Stimulated activated naive CD8-positive, alpha-beta T cell treated with anti-CD3 and anti-CD28 coated beads, Interleukin-15, Interleukin-2, amounts not matched to agents 100 ng/mL and 50 ng/mL, for 24 hours (primary cell): ENCODE measurements around the gene PFKM.
"Not testable (repeated sequence)": the region's sequence is repeated elsewhere in the genome, so short reads cannot be mapped to it uniquely, and the experiment has no call there.

Experiments
- H3K27ac Mint-ChIP-seq: one replicate; pipeline ENCODE4 v1.8.0; 2021; ENCODE audit warnings: mild to moderate bottlenecking, mixed read lengths
- H3K27me3 Mint-ChIP-seq: one replicate; pipeline ENCODE4 v1.8.0; 2021; ENCODE audit warnings: mixed read lengths
- H3K36me3 Mint-ChIP-seq: one replicate; pipeline ENCODE4 v1.8.0; 2021; ENCODE audit warnings: low read depth, mixed read lengths
- H3K4me1 Mint-ChIP-seq: one replicate; pipeline ENCODE4 v1.8.0; 2021; ENCODE audit warnings: low read depth, mixed read lengths
- H3K4me3 Mint-ChIP-seq: one replicate; pipeline ENCODE4 v1.8.0; 2021; ENCODE audit warnings: mild to moderate bottlenecking, mixed read lengths
- H3K9me3 Mint-ChIP-seq: one replicate; pipeline ENCODE4 v1.8.0; 2021; ENCODE audit warnings: mixed read lengths

Gene PFKM

GRCh38 chr12:48126953-48127630 is 7.9 kb downstream of the PFKM start:
- Mint-ChIP-seq H3K9me3 (no peaks in the 10 kb centered on the region), H3K27ac (no peak overlapping the region), H3K36me3 (peaks cover 76% of the 10 kb centered on the region), H3K4me1 (no peaks in the 10 kb centered on the region), H3K4me3 (no peak overlapping the region), H3K27me3 (no peaks in the 10 kb centered on the region)

DNA sequence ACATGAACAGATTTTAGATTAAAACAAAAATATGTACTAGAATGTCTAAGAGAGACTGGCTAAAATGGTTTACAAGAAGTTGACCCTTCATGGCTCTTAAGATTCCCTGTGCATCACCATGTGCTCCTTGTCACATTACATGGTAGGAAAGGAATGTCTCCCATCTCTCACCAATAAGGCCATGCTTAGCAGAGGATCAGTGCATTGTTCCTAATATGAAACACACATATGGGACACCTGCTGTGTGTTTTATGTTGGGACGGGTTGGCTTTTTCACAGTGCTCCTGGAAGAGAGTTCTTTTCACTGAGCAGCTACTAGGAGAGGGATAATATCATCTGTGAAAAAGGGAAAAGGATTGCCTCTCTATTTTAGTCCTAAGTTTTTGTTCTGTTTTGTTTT is 9.6 kb downstream of the PFKM start:
- H3K9me3 Mint-ChIP-seq, result no peaks in the 10 kb centered on the region
- no peak overlapping the region for H3K4me3 Mint-ChIP-seq
- H3K4me1 Mint-ChIP-seq, result no peaks in the 10 kb centered on the region
- H3K27ac Mint-ChIP-seq, result no peak overlapping the region
- no peaks in the 10 kb centered on the region for H3K27me3 Mint-ChIP-seq
- H3K36me3 Mint-ChIP-seq, result peaks cover 80% of the 10 kb centered on the region

- H3K4me1 Mint-ChIP-seq, result no peaks in the 10 kb centered on the region
- no peaks in the 10 kb centered on the region for H3K9me3 Mint-ChIP-seq
- H3K36me3 Mint-ChIP-seq, result peaks cover 82% of the 10 kb centered on the region
- H3K4me3 Mint-ChIP-seq, result no peak overlapping the region
- H3K27ac Mint-ChIP-seq, result no peak overlapping the region
- H3K27me3 Mint-ChIP-seq, result no peaks in the 10 kb centered on the region
Measured at GRCh38 chr12:48129376-48129775, 10.2 kb downstream of the PFKM start.

DNA sequence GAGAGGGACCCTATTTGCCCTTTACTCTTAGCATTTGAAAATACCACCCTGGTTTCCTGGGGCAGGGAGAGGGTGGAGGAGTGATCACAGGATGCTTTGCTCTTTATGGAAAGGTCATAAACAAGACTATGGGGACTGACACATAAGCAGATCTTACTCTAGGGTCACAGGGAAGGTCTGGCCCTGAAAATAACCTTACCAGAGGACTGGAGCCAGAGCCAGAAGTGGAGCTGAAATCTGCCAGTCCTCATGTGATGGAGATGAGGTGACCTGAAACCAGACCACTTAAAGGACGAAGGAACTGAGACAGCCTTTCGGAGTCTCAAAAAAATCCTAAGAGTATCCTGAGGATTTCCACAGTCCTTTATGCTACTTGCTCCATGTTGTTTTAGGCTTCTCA is 12.4 kb downstream of the PFKM start:
- Mint-ChIP-seq H3K36me3 (peaks cover 74% of the 10 kb centered on the region), H3K9me3 (no peaks in the 10 kb centered on the region), H3K27me3 (no peaks in the 10 kb centered on the region), H3K27ac (no peak overlapping the region), H3K4me3 (no peak overlapping the region), H3K4me1 (no peaks in the 10 kb centered on the region)

DNA sequence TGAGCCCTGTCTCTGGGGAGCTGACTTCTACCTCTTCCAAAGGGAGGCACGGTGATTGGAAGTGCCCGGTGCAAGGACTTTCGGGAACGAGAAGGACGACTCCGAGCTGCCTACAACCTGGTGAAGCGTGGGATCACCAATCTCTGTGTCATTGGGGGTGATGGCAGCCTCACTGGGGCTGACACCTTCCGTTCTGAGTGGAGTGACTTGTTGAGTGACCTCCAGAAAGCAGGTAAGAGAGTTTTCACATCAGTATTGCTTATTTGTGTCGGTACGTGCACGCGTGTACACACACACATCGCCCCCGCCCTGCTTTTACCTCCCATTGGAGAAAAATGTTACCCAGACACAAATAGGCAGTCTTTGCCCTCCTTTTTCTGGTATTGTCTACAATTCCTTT is 13.7 kb downstream of the PFKM start:
- no peak overlapping the region for H3K27ac Mint-ChIP-seq
- H3K9me3 Mint-ChIP-seq, result no peaks in the 10 kb centered on the region
- H3K4me1 Mint-ChIP-seq, result no peaks in the 10 kb centered on the region
- H3K27me3 Mint-ChIP-seq, result no peaks in the 10 kb centered on the region
- H3K4me3 Mint-ChIP-seq, result no peak overlapping the region
- H3K36me3 Mint-ChIP-seq, result peaks cover 69% of the 10 kb centered on the region

DNA sequence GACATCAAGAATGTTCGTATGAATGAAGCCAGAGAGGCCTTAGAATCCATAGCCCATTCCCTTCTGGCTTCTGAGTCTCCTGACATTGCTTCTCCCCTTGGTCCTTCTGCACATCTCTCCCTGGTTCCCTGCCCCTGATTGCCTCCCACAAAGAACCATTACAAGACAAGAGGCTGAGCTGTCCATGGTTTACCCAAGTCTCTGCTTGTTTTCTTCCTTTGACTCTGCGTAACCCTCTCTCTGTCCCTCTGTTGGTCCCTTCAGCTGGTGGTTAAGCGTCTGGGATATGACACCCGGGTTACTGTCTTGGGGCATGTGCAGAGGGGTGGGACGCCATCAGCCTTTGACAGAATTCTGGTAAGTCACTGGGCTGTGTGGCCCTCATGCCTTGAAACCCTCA is 15.9 kb downstream of the PFKM start:
- no peaks in the 10 kb centered on the region for H3K27me3 Mint-ChIP-seq
- peaks cover 60% of the 10 kb centered on the region for H3K36me3 Mint-ChIP-seq
- no peak overlapping the region for H3K4me3 Mint-ChIP-seq
- H3K4me1 Mint-ChIP-seq, result no peaks in the 10 kb centered on the region
- H3K9me3 Mint-ChIP-seq, result no peaks in the 10 kb centered on the region
- no peak overlapping the region for H3K27ac Mint-ChIP-seq

DNA sequence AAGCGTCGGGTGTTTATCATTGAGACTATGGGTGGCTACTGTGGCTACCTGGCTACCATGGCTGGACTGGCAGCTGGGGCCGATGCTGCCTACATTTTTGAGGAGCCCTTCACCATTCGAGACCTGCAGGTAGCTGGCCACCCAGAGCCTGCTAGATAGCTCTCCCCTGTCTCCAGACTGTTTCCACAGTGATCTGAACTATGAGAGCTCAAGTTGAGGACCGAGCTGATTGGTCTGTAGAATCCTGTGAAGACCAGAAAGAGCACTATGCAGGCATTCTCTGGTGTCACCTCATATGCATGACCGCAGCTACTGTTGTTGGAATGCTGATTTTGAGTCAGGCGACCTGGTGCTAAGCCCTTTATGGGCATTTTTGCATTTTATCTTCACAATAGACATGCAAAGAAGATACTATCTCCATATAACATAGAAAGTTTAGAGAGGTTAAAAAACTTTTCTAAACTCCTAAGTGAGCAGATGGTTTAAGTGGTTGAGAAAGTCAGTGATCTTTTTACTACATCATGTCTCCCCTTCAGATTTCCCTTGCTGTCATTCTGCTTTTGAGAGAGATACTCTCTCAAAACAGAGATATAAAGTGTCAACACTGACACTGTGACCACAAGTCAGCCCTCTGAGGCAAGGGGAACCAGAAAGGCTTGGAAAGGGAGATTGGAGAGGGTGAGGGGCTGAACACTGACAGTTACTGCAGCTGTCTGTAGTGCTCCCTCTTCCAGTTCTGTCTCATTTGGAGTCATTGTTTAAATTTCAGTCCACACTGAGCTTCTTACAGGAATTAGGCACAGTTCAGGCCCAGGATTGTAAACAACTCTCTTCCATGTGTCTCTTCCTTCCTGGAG is 23.9 kb downstream of the PFKM start:
- Mint-ChIP-seq H3K27ac (no peak overlapping the region), H3K9me3 (no peaks in the 10 kb centered on the region), H3K4me1 (no peaks in the 10 kb centered on the region), H3K27me3 (no peaks in the 10 kb centered on the region), H3K36me3 (peaks cover 76% of the 10 kb centered on the region), H3K4me3 (no peak overlapping the region)

- Mint-ChIP-seq H3K4me1 (no peaks in the 10 kb centered on the region), H3K9me3 (no peaks in the 10 kb centered on the region), H3K36me3 (peaks cover 81% of the 10 kb centered on the region), H3K27me3 (no peaks in the 10 kb centered on the region), H3K4me3 (no peak overlapping the region), H3K27ac (no peak overlapping the region)
Measured at GRCh38 chr12:48143898-48144297, 24.7 kb downstream of the PFKM start.

GRCh38 chr12:48145981-48146380 is 26.8 kb downstream of the PFKM start:
- Mint-ChIP-seq H3K4me3 (no peak overlapping the region), H3K27me3 (no peaks in the 10 kb centered on the region), H3K27ac (no peak overlapping the region), H3K4me1 (no peaks in the 10 kb centered on the region), H3K36me3 (peaks cover 78% of the 10 kb centered on the region), H3K9me3 (no peaks in the 10 kb centered on the region)

GRCh38 chr12:48151103-48151771 is 32.1 kb downstream of the PFKM start:
- no peaks in the 10 kb centered on the region for H3K9me3 Mint-ChIP-seq
- no peak overlapping the region for H3K4me3 Mint-ChIP-seq
- H3K4me1 Mint-ChIP-seq, result peaks cover 19% of the 10 kb centered on the region
- peaks cover 52% of the 10 kb centered on the region for H3K36me3 Mint-ChIP-seq
- peak overlapping the region; percentile 63 for H3K27ac Mint-ChIP-seq
- H3K27me3 Mint-ChIP-seq, result no peaks in the 10 kb centered on the region

- Mint-ChIP-seq H3K36me3 (peaks cover 19% of the 10 kb centered on the region), H3K4me1 (peaks cover 42% of the 10 kb centered on the region)
- H3K27me3 Mint-ChIP-seq, H3K4me3 Mint-ChIP-seq, H3K9me3 Mint-ChIP-seq, H3K27ac Mint-ChIP-seq: not testable (repeated sequence)
Measured at GRCh38 chr12:48155786-48156185, 36.6 kb downstream of the PFKM start.

GRCh38 chr12:48156652-48157017 is 37.5 kb downstream of the PFKM start:
- Mint-ChIP-seq H3K27ac (peak overlapping the region; percentile 97), H3K27me3 (no peaks in the 10 kb centered on the region), H3K9me3 (no peaks in the 10 kb centered on the region), H3K36me3 (peaks cover 18% of the 10 kb centered on the region), H3K4me3 (peak overlapping the region; percentile 98), H3K4me1 (peaks cover 42% of the 10 kb centered on the region)

DNA sequence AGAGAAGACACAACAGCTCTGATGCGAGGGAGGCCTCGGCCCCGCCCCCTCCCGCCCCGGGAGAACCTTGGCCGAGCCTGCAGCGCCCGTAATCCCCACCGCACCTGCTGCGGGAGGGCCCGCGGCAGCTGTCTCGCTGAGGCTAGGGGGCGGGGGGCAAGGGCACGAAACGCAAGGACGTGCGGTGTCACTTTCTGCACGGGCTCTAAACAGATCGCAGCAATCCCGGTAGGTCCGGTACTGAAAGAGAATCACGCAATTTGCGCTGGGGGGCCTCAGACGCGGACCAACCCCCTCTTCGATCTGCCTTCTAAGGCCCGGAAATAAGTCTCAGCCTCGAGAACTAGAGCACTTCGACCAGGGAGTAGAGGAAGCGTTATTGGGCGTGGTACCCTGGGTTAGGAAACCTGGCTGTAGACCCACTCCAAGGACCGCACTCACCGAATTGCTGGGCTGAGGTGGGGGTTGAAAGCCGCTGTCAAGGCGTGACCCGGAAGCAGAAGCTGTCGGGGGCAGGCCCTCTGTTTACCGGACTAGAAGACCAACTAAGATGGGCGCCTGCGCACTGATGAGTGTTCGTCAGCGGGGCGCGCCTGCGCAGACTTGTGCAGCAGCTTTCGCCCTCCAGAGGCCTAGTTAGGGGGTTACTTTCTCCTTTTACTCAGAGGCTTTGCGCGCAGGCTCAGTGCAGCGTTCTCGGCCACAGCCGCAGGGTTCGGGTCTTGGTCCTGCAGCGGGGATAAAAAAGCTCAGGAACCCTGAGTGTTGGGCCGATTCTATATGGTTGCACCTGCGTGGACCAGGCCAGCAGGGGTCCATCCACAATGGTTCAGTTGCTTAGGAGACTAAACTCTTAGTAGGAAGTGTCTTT is 38.1 kb downstream of the PFKM start, which contains the start of gene ASB8:
Gene ASB8, minus strand, starts transcription at position 498 of the 871 bp plus-strand sequence. CDS start 4,019 bp downstream, outside the sequence.
- Mint-ChIP-seq H3K9me3 (no peaks in the 10 kb centered on the region), H3K4me3 (peak within 1 kb of the TSS; percentile 98), H3K4me1 (peaks cover 39% of the 10 kb centered on the region), H3K27me3 (no peaks in the 10 kb centered on the region), H3K27ac (peak within 1 kb of the TSS; percentile 97), H3K36me3 (peaks cover 15% of the 10 kb centered on the region)

GRCh38 chr12:48157889-48158370 is 38.8 kb downstream of the PFKM start:
- no peaks in the 10 kb centered on the region for H3K9me3 Mint-ChIP-seq
- H3K4me1 Mint-ChIP-seq, result peaks cover 33% of the 10 kb centered on the region
- no peaks in the 10 kb centered on the region for H3K27me3 Mint-ChIP-seq
- peaks cover 9% of the 10 kb centered on the region for H3K36me3 Mint-ChIP-seq
- peak overlapping the region; percentile 98 for H3K4me3 Mint-ChIP-seq
- peak overlapping the region; percentile 97 for H3K27ac Mint-ChIP-seq
